Nephron progenitor cell (in vitro differentiated cells): ENCODE measurements around the gene SLC25A24.
"Not testable (repeated sequence)": the region's sequence is repeated elsewhere in the genome, so short reads cannot be mapped to it uniquely, and the experiment has no call there.

Experiments used
- DNase-seq: peaks from one replicate; pipeline ENCODE4 v3.0.0; 2021
- H3K27ac Mint-ChIP-seq: 2 replicates; pipeline ENCODE4 v1.8.0; 2021; ENCODE audit warnings: mild to moderate bottlenecking, moderate library complexity, mixed read lengths
- H3K27me3 Mint-ChIP-seq: 2 replicates; pipeline ENCODE4 v1.8.0; 2021; ENCODE audit warnings: mild to moderate bottlenecking, low read depth, mixed read lengths; ENCODE audit not compliant: poor library complexity
- H3K36me3 Mint-ChIP-seq: 2 replicates; pipeline ENCODE4 v1.8.0; 2021; ENCODE audit warnings: low read depth, mixed read lengths
- H3K4me1 Mint-ChIP-seq: 2 replicates; pipeline ENCODE4 v1.8.0; 2021; ENCODE audit warnings: mixed read lengths
- H3K4me3 Mint-ChIP-seq: 2 replicates; pipeline ENCODE4 v1.8.0; 2021; ENCODE audit warnings: mild to moderate bottlenecking, moderate library complexity, mixed read lengths
- H3K9me3 Mint-ChIP-seq: 2 replicates; pipeline ENCODE4 v1.8.0; 2021; ENCODE audit warnings: mild to moderate bottlenecking, moderate library complexity, mixed read lengths
- CTCF ChIP-seq: fragments of 200-600 bp; sonication (generic); IDR thresholded peaks from 2 replicates; pipeline ENCODE4 v1.5.0; 2021; ENCODE audit warnings: antibody characterized with exemption

Gene SLC25A24

GRCh38 chr1:108158893-108159453 lies 41.2 kb downstream of the SLC25A24 start:
- no peak for DNase-seq
- Mint-ChIP-seq H3K36me3 (peaks cover 60% of the 10 kb centered on the region), H3K4me3 (no peak overlapping the region), H3K9me3 (peaks cover 18% of the 10 kb centered on the region), H3K27ac (no peak overlapping the region), H3K4me1 (no peaks in the 10 kb centered on the region), H3K27me3 (no peaks in the 10 kb centered on the region)
- TF ChIP-seq CTCF = no peak

GRCh38 chr1:108154314-108154713 lies 45.8 kb downstream of the SLC25A24 start:
- DNase-seq = no peak
- Mint-ChIP-seq H3K4me1 (no peaks in the 10 kb centered on the region), H3K27ac (no peak overlapping the region), H3K27me3 (no peaks in the 10 kb centered on the region), H3K4me3 (no peak overlapping the region), H3K9me3 (peaks cover 4% of the 10 kb centered on the region), H3K36me3 (peaks cover 43% of the 10 kb centered on the region)
- no peak for TF ChIP-seq CTCF

- Mint-ChIP-seq H3K4me3 (no peak overlapping the region), H3K4me1 (no peaks in the 10 kb centered on the region), H3K27me3 (no peaks in the 10 kb centered on the region), H3K36me3 (peaks cover 32% of the 10 kb centered on the region), H3K27ac (no peak overlapping the region), H3K9me3 (no peaks in the 10 kb centered on the region)
- DNase-seq = no peak
- TF ChIP-seq CTCF = no peak
Observed at GRCh38 chr1:108152782-108153222, 47.3 kb downstream of the SLC25A24 start.

- H3K4me3 Mint-ChIP-seq = no peak overlapping the region
- no peak for DNase-seq
- H3K36me3 Mint-ChIP-seq = peaks cover 22% of the 10 kb centered on the region
- no peaks in the 10 kb centered on the region for H3K4me1 Mint-ChIP-seq
- H3K27ac Mint-ChIP-seq = no peak overlapping the region
- TF ChIP-seq CTCF = no peak
- peaks cover 10% of the 10 kb centered on the region for H3K9me3 Mint-ChIP-seq
- H3K27me3 Mint-ChIP-seq = no peaks in the 10 kb centered on the region
Observed at GRCh38 chr1:108151548-108151947, 48.6 kb downstream of the SLC25A24 start.

- no peaks in the 10 kb centered on the region for H3K4me1 Mint-ChIP-seq
- H3K27ac Mint-ChIP-seq = no peak overlapping the region
- no peak for DNase-seq
- H3K27me3 Mint-ChIP-seq = no peaks in the 10 kb centered on the region
- peaks cover 26% of the 10 kb centered on the region for H3K9me3 Mint-ChIP-seq
- H3K4me3 Mint-ChIP-seq = no peak overlapping the region
- peaks cover 11% of the 10 kb centered on the region for H3K36me3 Mint-ChIP-seq
- no peak for TF ChIP-seq CTCF
Observed at GRCh38 chr1:108149796-108150467, 50.2 kb downstream of the SLC25A24 start.

- H3K27me3 Mint-ChIP-seq, H3K27ac Mint-ChIP-seq, DNase-seq, H3K4me3 Mint-ChIP-seq, H3K36me3 Mint-ChIP-seq, H3K4me1 Mint-ChIP-seq: not testable (repeated sequence)
- peaks cover 36% of the 10 kb centered on the region for H3K9me3 Mint-ChIP-seq
Observed at GRCh38 chr1:108144569-108144968, 55.6 kb downstream of the SLC25A24 start.
